B cell (primary cell): ENCODE results near the gene MFSD2A. TPM values are rescaled to one million over a fixed set of nuclear protein-coding genes. Genes with fewer than 3 reads are reported as not detected.

Experiments
- ATAC-seq: fragments of 200-7000 bp; cut with Tn5 transposase; one replicate; pipeline ENCODE4 v1.10.0; 2021; ENCODE audit warnings: low read depth, mild to moderate bottlenecking, moderate number of reproducible peaks, moderate library complexity
- CTCF ChIA-PET: fragments of 350-600 bp; sonication (Branson Sonifier 250); formaldehyde crosslinking; loops from one replicate; lab custom pipeline; 2021; ENCODE audit warnings: antibody characterized with exemption, inconsistent platforms; lab: Charles Lee
- POLR2A ChIA-PET: fragments of 350-600 bp; sonication (Branson Sonifier 250); formaldehyde crosslinking; loops from one replicate; lab custom pipeline; 2021; ENCODE audit warnings: antibody characterized with exemption; lab: Charles Lee
- DNase-seq: peaks from one replicate; pipeline ENCODE4 v3.0.0; 2013
- H2AFZ ChIP-seq: 2 replicates; pipeline ENCODE4 v1.6.1; 2012; ENCODE audit warnings: mild to moderate bottlenecking, low read depth, low read length; ENCODE audit not compliant: insufficient read depth, poor library complexity, severe bottlenecking
- H3K27ac ChIP-seq, 2 donors: 1 replicate in 1 of 2; 2 replicates in 1 of 2; pipeline ENCODE4 v1.5.1; 2012 to 2013; ENCODE audit warnings: low read length in 2 of 2, mild to moderate bottlenecking in 2 of 2, moderate library complexity in 1 of 2
- H3K27me3 ChIP-seq, 4 experiments: fragments of 200-600 bp in 1 of 4; sonication (generic) in 1 of 4; replicated peaks in 1 of 4; 1 replicate in 2 of 4; 2 replicates in 2 of 4; pipeline versions ENCODE4 v1.6.1 to v1.7.0; 2013 to 2016; ENCODE audit warnings: low read length in 3 of 4, mild to moderate bottlenecking in 2 of 4, mixed read lengths in 1 of 4, moderate library complexity in 1 of 4; ENCODE audit not compliant: insufficient read depth in 4 of 4, control insufficient read depth in 3 of 4; ENCODE audit errors: control extremely low read depth in 1 of 4
- H3K36me3 ChIP-seq, 2 experiments: replicated peaks in 1 of 2; 1 replicate in 1 of 2; 2 replicates in 1 of 2; pipeline versions ENCODE4 v1.6.1 to v1.7.1; 2013; ENCODE audit warnings: low read length in 1 of 2; ENCODE audit not compliant: insufficient read depth in 2 of 2, control insufficient read depth in 1 of 2; ENCODE audit errors: control extremely low read depth in 1 of 2, extremely low read depth in 1 of 2
- H3K4me1 ChIP-seq, 2 donors: fragments of 200-600 bp in 1 of 2; sonication (generic) in 1 of 2; 1 replicate in 1 of 2; 2 replicates in 1 of 2; pipeline versions ENCODE4 v1.5.1 to v1.6.1; 2013 to 2017; ENCODE audit warnings: low read length in 2 of 2; ENCODE audit not compliant: control insufficient read depth in 2 of 2, insufficient read depth in 2 of 2
- H3K4me2 ChIP-seq: replicated peaks from 2 replicates; pipeline ENCODE3; 2012; ENCODE audit warnings: mild to moderate bottlenecking, low read depth, low read length; ENCODE audit not compliant: poor library complexity, severe bottlenecking
- H3K4me3 ChIP-seq, 5 experiments: fragments of 200-600 bp in 1 of 5; sonication (generic) in 1 of 5; 1 replicate in 3 of 5; 2 replicates in 2 of 5; pipeline versions ENCODE4 v1.5.1 to v1.7.0; 2011 to 2016; ENCODE audit warnings: low read length in 4 of 5, mild to moderate bottlenecking in 4 of 5, low read depth in 2 of 5, control low read depth in 1 of 5, moderate library complexity in 1 of 5; ENCODE audit not compliant: insufficient read depth in 1 of 5; ENCODE audit errors: control extremely low read depth in 1 of 5, extremely low read depth in 1 of 5
- H3K79me2 ChIP-seq: fragments of 200-600 bp; sonication (generic); one replicate; pipeline ENCODE4 v1.6.0; 2016; ENCODE audit warnings: low read length; ENCODE audit not compliant: control insufficient read depth, insufficient read depth
- H3K9ac ChIP-seq: fragments of 200-600 bp; sonication (generic); 2 replicates; pipeline ENCODE4 v1.6.1; 2017; ENCODE audit warnings: mild to moderate bottlenecking, low read length, moderate library complexity
- H3K9me3 ChIP-seq, 3 donors: one replicate each; pipeline versions ENCODE4 v1.6.1 to v1.7.1; 2013; ENCODE audit warnings: low read length in 2 of 3; ENCODE audit not compliant: control insufficient read depth in 2 of 3, insufficient read depth in 1 of 3; ENCODE audit errors: control extremely low read depth in 1 of 3
- H4K20me1 ChIP-seq: 2 replicates; pipeline ENCODE4 v1.6.0; 2012; ENCODE audit warnings: mild to moderate bottlenecking, low read length; ENCODE audit not compliant: insufficient read depth, control insufficient read depth, poor library complexity, severe bottlenecking
- H3K27ac Mint-ChIP-seq: one replicate; pipeline ENCODE4 v1.8.0; 2021; ENCODE audit warnings: mixed read lengths
- H3K27me3 Mint-ChIP-seq: one replicate; pipeline ENCODE4 v1.8.0; 2021; ENCODE audit warnings: mixed read lengths
- H3K4me1 Mint-ChIP-seq: one replicate; pipeline ENCODE4 v1.8.0; 2021; ENCODE audit warnings: mixed read lengths
- H3K4me3 Mint-ChIP-seq: one replicate; pipeline ENCODE4 v1.8.0; 2021; ENCODE audit warnings: mixed read lengths
- H3K9me3 Mint-ChIP-seq: one replicate; pipeline ENCODE4 v1.8.0; 2022; ENCODE audit warnings: mixed read lengths; ENCODE audit not compliant: insufficient read depth
- CTCF ChIP-seq: fragments of 200-600 bp; IDR thresholded peaks from one replicate; pipeline ENCODE4 v1.8.0; 2022; ENCODE audit warnings: antibody characterized with exemption, mild to moderate bottlenecking
- EZH2 ChIP-seq: IDR thresholded peaks from 2 replicates; pipeline ENCODE4 v1.6.1; 2012; ENCODE audit warnings: borderline replicate concordance, low read depth, mild to moderate bottlenecking, moderate library complexity, low read length; ENCODE audit not compliant: insufficient read depth, poor library complexity, severe bottlenecking
- WGBS: methylation state at CpG from one replicate; pipeline ENCODE4 v1.1.5; 2013; ENCODE audit warnings: missing lambda C conversion rate; ENCODE audit not compliant: insufficient coverage; 5-methylcytosine and 5-hydroxymethylcytosine counted together
- intact Hi-C: fragments of 100-400 bp; cut with micrococcal nuclease; formaldehyde crosslinking; loops from one replicate; pipeline ENCODE4 v1.10.0; 2022
- polyA plus RNA-seq: library from polyadenylated mRNA; depleted of rRNA; stranded (reverse); fragments of >200 nt; gene quantifications from 2 replicates; pipeline ENCODE4 v1.2.3, GENCODE V29; 2012
- total RNA-seq, 2 donors: library from RNA; stranded (reverse); fragments of 120-200 nt in 1 of 2; gene quantifications; 1 replicate in 1 of 2; 2 replicates in 1 of 2; pipeline versions ENCODE4 v1.2.3 to v1.2.4, GENCODE V29; 2013 to 2022

The MFSD2A gene
- total and polyA plus RNA-seq, 2 donors (not counting 1 experiment from before 2014, with no cell fraction given), result 1.8 to 3.9 TPM

DNA sequence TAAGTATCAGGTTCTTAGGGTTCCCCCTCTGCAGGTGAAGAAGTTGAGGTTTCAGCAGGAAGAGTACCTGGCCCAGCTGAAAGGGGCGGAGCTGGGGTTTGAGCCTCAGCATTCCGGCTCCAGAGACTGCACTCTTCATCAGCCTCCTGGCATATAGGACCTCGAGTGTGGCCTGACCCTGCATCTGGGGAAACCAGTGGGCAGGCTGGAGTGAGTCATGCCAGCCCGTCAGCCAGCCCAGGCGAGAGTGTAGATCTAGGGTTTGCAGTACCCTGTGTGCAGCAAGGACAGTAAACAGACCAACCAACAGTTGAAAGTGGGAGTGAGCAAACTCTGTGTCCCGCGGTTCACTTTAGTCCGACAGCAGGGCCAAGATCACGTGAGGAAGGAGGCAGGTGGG lies 14.1 kb downstream of the MFSD2A start:
- H3K9me3 ChIP-seq, result no peaks in the 10 kb centered on the region
- peaks cover 5 to 18% of the 10 kb centered on the region in 2 donors for H3K4me1 ChIP-seq
- H3K27ac ChIP-seq, result no peak overlapping the region
- ATAC-seq, result no peak
- ChIA-PET POLR2A (no interaction called here), CTCF (interaction anchor here (3.9 to 10.7 kb wide), 2 partner anchors 49 kb away, joined by 34 to 334 read pairs; no protein-coding TSS in a partner anchor)
- 87% methylated on average over 5 of the region's 9 CpGs for WGBS
- Mint-ChIP-seq H3K27me3 (no peaks in the 10 kb centered on the region), H3K4me3 (no peak overlapping the region), H3K4me1 (peaks cover 8% of the 10 kb centered on the region), H3K27ac (no peak overlapping the region), H3K9me3 (no peaks in the 10 kb centered on the region)
- intact Hi-C loops, result no loop called here
- H3K79me2 ChIP-seq, result peaks cover 7% of the 10 kb centered on the region
- H3K4me2 ChIP-seq, result no peak overlapping the region
- DNase-seq, result no peak
- no peak overlapping the region for H2AFZ ChIP-seq
- H3K4me3 ChIP-seq, result no peak overlapping the region
- TF ChIP-seq EZH2, result no peak
- no peak for TF ChIP-seq CTCF
- H3K27me3 ChIP-seq, result no peaks in the 10 kb centered on the region
- H3K9ac ChIP-seq, result no peak overlapping the region
- no peaks in the 10 kb centered on the region for H3K36me3 ChIP-seq
- H4K20me1 ChIP-seq, result no peaks in the 10 kb centered on the region

DNA sequence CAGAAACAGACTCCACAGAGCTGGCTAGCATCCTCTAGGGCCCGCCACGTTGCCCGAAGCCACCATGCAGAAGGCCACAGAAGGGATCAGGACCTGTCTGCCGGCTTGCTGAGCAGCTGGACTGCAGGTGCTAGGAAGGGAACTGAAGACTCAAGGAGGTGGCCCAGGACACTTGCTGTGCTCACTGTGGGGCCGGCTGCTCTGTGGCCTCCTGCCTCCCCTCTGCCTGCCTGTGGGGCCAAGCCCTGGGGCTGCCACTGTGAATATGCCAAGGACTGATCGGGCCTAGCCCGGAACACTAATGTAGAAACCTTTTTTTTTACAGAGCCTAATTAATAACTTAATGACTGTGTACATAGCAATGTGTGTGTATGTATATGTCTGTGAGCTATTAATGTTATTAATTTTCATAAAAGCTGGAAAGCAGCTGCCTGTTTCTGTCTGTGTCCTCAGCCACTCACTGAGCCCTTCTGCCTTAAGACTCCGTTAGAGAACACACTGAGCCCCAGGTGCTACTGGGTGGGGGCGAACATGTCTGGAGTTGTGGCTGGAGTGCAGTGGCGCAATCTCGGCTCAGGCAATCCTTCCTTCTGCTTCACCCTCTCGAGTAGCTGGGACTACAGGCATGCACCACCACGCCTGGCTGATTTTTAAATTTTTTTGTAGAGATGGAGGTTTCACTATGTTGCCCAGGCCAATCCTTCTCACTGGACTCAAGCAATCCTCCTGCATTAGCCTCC lies 14.8 kb downstream of the MFSD2A start:
- H3K27me3 ChIP-seq, result no peaks in the 10 kb centered on the region
- no peaks in the 10 kb centered on the region for H3K9me3 ChIP-seq
- intact Hi-C loops, result loop anchor here (10.0 kb wide), 1 partner anchor 365 kb away; no protein-coding TSS in a partner anchor
- ATAC-seq (no peak), DNase-seq (no peak)
- 99% methylated on average over 8 of the region's 13 CpGs for WGBS
- POLR2A ChIA-PET, result interaction anchor here (0.6 kb wide), 1 partner anchor 129 kb away, joined by 4 read pairs; no protein-coding TSS in a partner anchor
- no peak for TF ChIP-seq CTCF
- no peak for TF ChIP-seq EZH2
- H2AFZ ChIP-seq, result no peak overlapping the region
- H3K4me2 ChIP-seq, result no peak overlapping the region
- H3K36me3 ChIP-seq, result no peaks in the 10 kb centered on the region
- Mint-ChIP-seq H3K9me3 (no peaks in the 10 kb centered on the region), H3K27ac (no peak overlapping the region), H3K27me3 (no peaks in the 10 kb centered on the region), H3K4me3 (no peak overlapping the region), H3K4me1 (peaks cover 8% of the 10 kb centered on the region)
- H3K79me2 ChIP-seq, result peaks cover 3% of the 10 kb centered on the region
- H3K27ac ChIP-seq, result no peak overlapping the region
- peaks cover 5 to 18% of the 10 kb centered on the region in 2 donors for H3K4me1 ChIP-seq
- no peaks in the 10 kb centered on the region for H4K20me1 ChIP-seq
- CTCF ChIA-PET, result interaction anchor here (1.2 to 10.7 kb wide), 2 partner anchors 49 to 152 kb away, joined by 3 to 334 read pairs; no protein-coding TSS in a partner anchor
- H3K4me3 ChIP-seq, result no peak overlapping the region
- no peak overlapping the region for H3K9ac ChIP-seq
